Mesenchymal stem cell (in vitro differentiated cells and primary cell): Measurements from ENCODE around the gene MPRIP. TPM values are rescaled to one million over a fixed set of nuclear protein-coding genes. Genes with fewer than 3 reads are reported as not detected.
A peak's percentile ranks its signal among the peaks of the same experiment; 100 is the strongest.
"Not testable (repeated sequence)": the region's sequence is repeated elsewhere in the genome, so short reads cannot be mapped to it uniquely, and the experiment has no call there.

Source experiments
- DNase-seq: peaks from one replicate; pipeline ENCODE4 v3.0.0-alpha.2; 2013
- H2AFZ ChIP-seq: one replicate; pipeline ENCODE4 v1.6.1; 2013; ENCODE audit warnings: low read depth, mild to moderate bottlenecking, control low read depth, inconsistent platforms, low read length, moderate library complexity
- H2AK5ac ChIP-seq: 2 replicates; pipeline ENCODE4 v1.6.1; 2013; ENCODE audit warnings: low read length, moderate library complexity, mild to moderate bottlenecking, inconsistent platforms; ENCODE audit not compliant: severe bottlenecking
- H2BK120ac ChIP-seq: one replicate; pipeline ENCODE4 v1.6.1; 2013; ENCODE audit warnings: low read depth, mild to moderate bottlenecking, inconsistent platforms, low read length, moderate library complexity
- H2BK12ac ChIP-seq, 2 experiments: one replicate each; pipeline ENCODE4 v1.6.1; 2013; ENCODE audit warnings: inconsistent platforms in 2 of 2, low read length in 2 of 2, mild to moderate bottlenecking in 2 of 2, moderate library complexity in 2 of 2, control low read depth in 1 of 2
- H2BK15ac ChIP-seq: one replicate; pipeline ENCODE4 v1.6.1; 2013; ENCODE audit warnings: mild to moderate bottlenecking, low read depth, inconsistent platforms; ENCODE audit not compliant: poor library complexity, severe bottlenecking
- H2BK5ac ChIP-seq: 2 replicates; pipeline ENCODE4 v1.6.1; 2013; ENCODE audit warnings: low read depth, mild to moderate bottlenecking, low read length, control low read depth, inconsistent platforms; ENCODE audit not compliant: poor library complexity, severe bottlenecking
- H3K14ac ChIP-seq, 2 experiments: one replicate each; pipeline ENCODE4 v1.6.1; 2013; ENCODE audit warnings: inconsistent platforms in 2 of 2, low read length in 2 of 2, control low read depth in 1 of 2, mild to moderate bottlenecking in 1 of 2, moderate library complexity in 1 of 2
- H3K18ac ChIP-seq, 2 experiments: one replicate each; pipeline ENCODE4 v1.6.1; 2013; ENCODE audit warnings: inconsistent platforms in 2 of 2, low read length in 2 of 2, control low read depth in 1 of 2, low read depth in 1 of 2, mild to moderate bottlenecking in 1 of 2
- H3K23ac ChIP-seq, 2 experiments: one replicate each; pipeline ENCODE4 v1.6.1; 2013; ENCODE audit warnings: inconsistent platforms in 2 of 2, low read length in 2 of 2, mild to moderate bottlenecking in 2 of 2, moderate library complexity in 2 of 2, control low read depth in 1 of 2
- H3K27ac ChIP-seq: 2 replicates; pipeline ENCODE4 v1.5.1; 2013; ENCODE audit warnings: mild to moderate bottlenecking, moderate library complexity, low read length, control low read depth, inconsistent platforms; ENCODE audit not compliant: poor library complexity, severe bottlenecking
- H3K27me3 ChIP-seq, 2 experiments: 2 replicates each; pipeline versions ENCODE4 v1.6.1 to v1.7.0; 2013; ENCODE audit warnings: low read length in 2 of 2, mild to moderate bottlenecking in 2 of 2, moderate library complexity in 2 of 2, control low read depth in 1 of 2, inconsistent platforms in 1 of 2; ENCODE audit not compliant: control insufficient read depth in 1 of 2, insufficient read depth in 1 of 2
- H3K36me3 ChIP-seq, 2 experiments: 2 replicates each; pipeline versions ENCODE4 v1.6.1 to v1.7.0; 2013; ENCODE audit warnings: low read length in 2 of 2, control low read depth in 1 of 2, inconsistent platforms in 1 of 2, low read depth in 1 of 2, mild to moderate bottlenecking in 1 of 2; ENCODE audit not compliant: insufficient read depth in 2 of 2, control insufficient read depth in 1 of 2
- H3K4ac ChIP-seq, 2 experiments: one replicate each; pipeline ENCODE4 v1.6.1; 2013; ENCODE audit warnings: inconsistent platforms in 2 of 2, low read length in 2 of 2, mild to moderate bottlenecking in 2 of 2, moderate library complexity in 2 of 2, control low read depth in 1 of 2, low read depth in 1 of 2
- H3K4me1 ChIP-seq: 2 replicates; pipeline ENCODE4 v1.6.1; 2013; ENCODE audit warnings: low read depth, low read length, control low read depth; ENCODE audit not compliant: control insufficient read depth, insufficient read depth
- H3K4me2 ChIP-seq: 2 replicates; pipeline ENCODE4 v1.6.1; 2013; ENCODE audit warnings: low read length, mild to moderate bottlenecking, inconsistent platforms; ENCODE audit not compliant: poor library complexity, severe bottlenecking
- H3K4me3 ChIP-seq, 2 experiments: 2 replicates each; pipeline versions ENCODE4 v1.5.1 to v1.7.0; 2013; ENCODE audit warnings: low read length in 2 of 2, mild to moderate bottlenecking in 2 of 2, control low read depth in 1 of 2, low read depth in 1 of 2; ENCODE audit not compliant: insufficient read depth in 1 of 2
- H3K79me1 ChIP-seq: replicated peaks from 2 replicates; pipeline ENCODE4 v1.6.1; 2013; ENCODE audit warnings: mild to moderate bottlenecking, control low read depth, low read length, inconsistent platforms; ENCODE audit not compliant: poor library complexity, severe bottlenecking
- H3K9ac ChIP-seq: 2 replicates; pipeline ENCODE4 v1.7.0; 2013; ENCODE audit warnings: mild to moderate bottlenecking, low read length, moderate library complexity
- H3K9me3 ChIP-seq: 2 replicates; pipeline ENCODE4 v1.7.0; 2013; ENCODE audit warnings: mild to moderate bottlenecking, low read length; ENCODE audit not compliant: control insufficient read depth
- H4K8ac ChIP-seq: one replicate; pipeline ENCODE4 v1.6.1; 2013; ENCODE audit warnings: inconsistent platforms, mild to moderate bottlenecking, low read length, moderate library complexity
- H4K91ac ChIP-seq: one replicate; pipeline ENCODE4 v1.6.1; 2013; ENCODE audit warnings: mild to moderate bottlenecking, low read length, inconsistent platforms
- WGBS: methylation state at CpG from one replicate; pipeline ENCODE4 v1.1.7; 2013; ENCODE audit warnings: mixed read lengths; 5-methylcytosine and 5-hydroxymethylcytosine counted together
- polyA plus RNA-seq, 2 experiments: library from polyadenylated mRNA; stranded (reverse); fragments of 200-250 nt; gene quantifications; one replicate each; pipeline ENCODE4 v1.2.3, GENCODE V29; 2013

Gene MPRIP
- 112 TPM for polyA plus RNA-seq (2013, experiment 1 of 2)
- polyA plus RNA-seq (2013, experiment 2 of 2) = 112 TPM

GRCh38 chr17:17042384-17042736, at the start of gene MPRIP:
TSS of gene MPRIP (plus strand) at chr17:17042457. CDS start at chr17:17042849, 392 bp downstream.
- Histone ChIP-seq H2BK120ac (peak within 1 kb of the TSS; percentile 68), H3K36me3 (no peaks in the 10 kb centered on the region), H3K4me1 (peaks cover 19% of the 10 kb centered on the region), H3K4ac (peak within 1 kb of the TSS; percentile 46 to 92), H3K18ac (peak within 1 kb of the TSS; percentile 84 to 91), H3K9ac (peak within 1 kb of the TSS; percentile 94), H3K79me1 (peaks cover 2% of the 10 kb centered on the region), H3K23ac (peak within 1 kb of the TSS in 1 of 2 experiments; percentile 67), H2BK5ac (peak within 1 kb of the TSS; percentile 68), H3K27ac (peak within 1 kb of the TSS; percentile 59), H3K14ac (peak within 1 kb of the TSS in 1 of 2 experiments; percentile 79), H3K4me2 (peak within 1 kb of the TSS; percentile 97), H2AK5ac (no peak within 1 kb of the TSS), H2BK15ac (peak within 1 kb of the TSS; percentile 57), H4K91ac (no peak within 1 kb of the TSS), H3K4me3 (peak within 1 kb of the TSS; percentile 74 to 97), H2AFZ (peak within 1 kb of the TSS; percentile 90), H2BK12ac (peak within 1 kb of the TSS; percentile 62 to 95), H3K9me3 (no peaks in the 10 kb centered on the region), H4K8ac (peak within 1 kb of the TSS; percentile 90), H3K27me3 (no peaks in the 10 kb centered on the region)
- 0% methylated on average over 6 of the region's 67 CpGs for WGBS
- DNase-seq = no peak

- no peak for DNase-seq
- H2AK5ac ChIP-seq = no peak overlapping the region
- no peak overlapping the region for H3K23ac ChIP-seq
- no peak overlapping the region for H3K27ac ChIP-seq
- no peak overlapping the region for H3K18ac ChIP-seq
- no peak overlapping the region for H2BK120ac ChIP-seq
- H3K36me3 ChIP-seq = no peaks in the 10 kb centered on the region
- H4K91ac ChIP-seq = no peak overlapping the region
- H3K79me1 ChIP-seq = no peaks in the 10 kb centered on the region
- H4K8ac ChIP-seq = no peak overlapping the region
- H3K4me2 ChIP-seq = no peak overlapping the region
- H3K4me1 ChIP-seq = peaks cover 14% of the 10 kb centered on the region
- no peak overlapping the region for H3K9ac ChIP-seq
- no peaks in the 10 kb centered on the region for H3K9me3 ChIP-seq
- H3K27me3 ChIP-seq = peaks cover 0 to 5% of the 10 kb centered on the region in 2 experiments
- no peak overlapping the region for H2BK12ac ChIP-seq
- 93% methylated on average over 1 of the region's 2 CpGs for WGBS
- no peak overlapping the region for H2BK15ac ChIP-seq
- no peak overlapping the region for H3K14ac ChIP-seq
- H3K4ac ChIP-seq = no peak overlapping the region
- H2AFZ ChIP-seq = no peak overlapping the region
- H3K4me3 ChIP-seq = no peak overlapping the region
- no peak overlapping the region for H2BK5ac ChIP-seq
These were observed 47.6 kb upstream of the MPRIP start for GRCh38 chr17:16994631-16995030.

- Histone ChIP-seq H3K23ac (no peak overlapping the region), H3K27ac (no peak overlapping the region), H2BK5ac (no peak overlapping the region), H3K14ac (no peak overlapping the region), H3K27me3 (peaks cover 3 to 5% of the 10 kb centered on the region in 2 experiments), H2AK5ac (no peak overlapping the region), H3K4me2 (no peak overlapping the region), H2BK120ac (no peak overlapping the region), H3K9me3 (no peaks in the 10 kb centered on the region), H3K79me1 (no peaks in the 10 kb centered on the region), H4K8ac (no peak overlapping the region), H3K4ac (no peak overlapping the region), H2BK15ac (no peak overlapping the region), H2AFZ (no peak overlapping the region), H4K91ac (no peak overlapping the region), H3K4me1 (peaks cover 4% of the 10 kb centered on the region), H3K18ac (no peak overlapping the region), H3K4me3 (no peak overlapping the region), H3K9ac (no peak overlapping the region), H3K36me3 (no peaks in the 10 kb centered on the region), H2BK12ac (no peak overlapping the region)
- WGBS = 91% methylated on average over 7 of the region's 7 CpGs
- no peak for DNase-seq
These were observed 46.3 kb upstream of the MPRIP start for GRCh38 chr17:16995930-16996329.

GRCh38 chr17:16996726-16997125, 45.5 kb upstream of the MPRIP start:
- peaks cover 4 to 12% of the 10 kb centered on the region in 2 experiments for H3K27me3 ChIP-seq
- H3K14ac ChIP-seq, H3K27ac ChIP-seq, H4K91ac ChIP-seq, H3K4me1 ChIP-seq, H3K4ac ChIP-seq, H3K18ac ChIP-seq, H3K23ac ChIP-seq, H2BK15ac ChIP-seq, DNase-seq, H2AK5ac ChIP-seq, H2BK12ac ChIP-seq, H3K79me1 ChIP-seq, H4K8ac ChIP-seq, H3K9ac ChIP-seq, H3K4me3 ChIP-seq, H3K36me3 ChIP-seq, H2BK120ac ChIP-seq, H3K4me2 ChIP-seq, H2AFZ ChIP-seq, H2BK5ac ChIP-seq, H3K9me3 ChIP-seq: not testable (repeated sequence)
- 97% methylated on average over 9 of the region's 11 CpGs for WGBS
